Measurements from ENCODE around the gene UNC5B. TPM values are rescaled to one million over a fixed set of nuclear protein-coding genes. Genes with fewer than 3 reads are reported as not detected.

The UNC5B gene
- total RNA-seq, 1 donor from 2014 or later: 3.7 TPM

DNA sequence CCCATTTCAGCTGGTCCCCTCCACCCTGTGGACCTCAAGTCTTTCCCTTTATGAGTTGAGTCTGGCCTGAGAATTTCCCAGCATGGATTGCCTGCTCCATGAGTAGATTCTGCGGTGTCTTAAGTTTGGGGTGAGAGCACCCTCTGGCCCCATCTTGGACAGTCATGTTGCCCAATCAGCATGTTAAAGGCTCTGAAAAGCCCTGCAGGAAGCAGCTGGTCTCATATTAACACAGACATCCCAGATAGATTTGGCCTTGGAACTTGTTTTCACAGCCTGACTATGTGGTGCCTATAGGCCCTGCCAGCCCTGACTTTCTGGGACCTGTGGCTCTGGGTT is 91.2 kb downstream of the UNC5B start:
- peaks cover 10% of the 10 kb centered on the region for H3K4me1 Mint-ChIP-seq (ENCODE audit: low read depth)
- no peaks in the 10 kb centered on the region for H3K36me3 Mint-ChIP-seq (ENCODE audit: insufficient read depth)
- no peak overlapping the region for H3K27ac Mint-ChIP-seq
- TF ChIP-seq CTCF (IDR thresholded peaks at IDR 0.05; ENCODE audit: unreplicated experiment): peak; percentile 0
- no peaks in the 10 kb centered on the region for H3K9me3 Mint-ChIP-seq (ENCODE audit: low read depth)
- DNase-seq (ENCODE audit: low spot score, unreplicated experiment): no peak
- H3K4me3 Mint-ChIP-seq (ENCODE audit: low read depth): no peak overlapping the region
- no peaks in the 10 kb centered on the region for H3K27me3 Mint-ChIP-seq

- DNase-seq (ENCODE audit: low spot score, unreplicated experiment): no peak
- Mint-ChIP-seq H3K4me3 (ENCODE audit: low read depth) (no peak overlapping the region), H3K4me1 (ENCODE audit: low read depth) (peaks cover 13% of the 10 kb centered on the region), H3K27ac (no peak overlapping the region), H3K27me3 (peaks cover 3% of the 10 kb centered on the region), H3K36me3 (ENCODE audit: insufficient read depth) (no peaks in the 10 kb centered on the region), H3K9me3 (ENCODE audit: low read depth) (no peaks in the 10 kb centered on the region)
- TF ChIP-seq CTCF (IDR thresholded peaks at IDR 0.05; ENCODE audit: unreplicated experiment): no peak
These were observed 92.5 kb downstream of the UNC5B start for GRCh38 chr10:71304914-71305313.

DNA sequence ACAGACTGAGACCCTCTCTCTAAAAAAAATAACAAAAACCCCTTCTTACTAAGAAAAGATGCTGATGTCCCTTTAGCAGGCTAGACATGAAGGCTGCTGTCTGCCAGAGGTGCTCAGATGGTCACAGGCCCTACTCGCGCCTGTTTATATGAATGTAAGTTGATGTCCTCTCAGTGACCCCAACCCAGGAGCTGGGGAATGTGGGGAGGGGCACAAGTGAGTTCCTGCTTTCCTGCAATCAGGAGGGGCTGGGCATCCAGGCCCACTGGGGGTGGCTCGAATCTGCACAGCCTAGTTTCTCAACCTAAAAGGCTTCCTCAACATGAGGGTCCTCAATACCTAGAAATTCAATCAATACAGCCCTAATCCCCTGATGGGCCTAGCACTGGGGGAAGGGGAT is 94.6 kb downstream of the UNC5B start:
- no peak for DNase-seq (ENCODE audit: low spot score, unreplicated experiment)
- Mint-ChIP-seq H3K36me3 (ENCODE audit: insufficient read depth) (no peaks in the 10 kb centered on the region), H3K27me3 (peaks cover 8% of the 10 kb centered on the region), H3K9me3 (ENCODE audit: low read depth) (no peaks in the 10 kb centered on the region), H3K27ac (no peak overlapping the region), H3K4me3 (ENCODE audit: low read depth) (no peak overlapping the region), H3K4me1 (ENCODE audit: low read depth) (peaks cover 20% of the 10 kb centered on the region)
- TF ChIP-seq CTCF (IDR thresholded peaks at IDR 0.05; ENCODE audit: unreplicated experiment): no peak

DNA sequence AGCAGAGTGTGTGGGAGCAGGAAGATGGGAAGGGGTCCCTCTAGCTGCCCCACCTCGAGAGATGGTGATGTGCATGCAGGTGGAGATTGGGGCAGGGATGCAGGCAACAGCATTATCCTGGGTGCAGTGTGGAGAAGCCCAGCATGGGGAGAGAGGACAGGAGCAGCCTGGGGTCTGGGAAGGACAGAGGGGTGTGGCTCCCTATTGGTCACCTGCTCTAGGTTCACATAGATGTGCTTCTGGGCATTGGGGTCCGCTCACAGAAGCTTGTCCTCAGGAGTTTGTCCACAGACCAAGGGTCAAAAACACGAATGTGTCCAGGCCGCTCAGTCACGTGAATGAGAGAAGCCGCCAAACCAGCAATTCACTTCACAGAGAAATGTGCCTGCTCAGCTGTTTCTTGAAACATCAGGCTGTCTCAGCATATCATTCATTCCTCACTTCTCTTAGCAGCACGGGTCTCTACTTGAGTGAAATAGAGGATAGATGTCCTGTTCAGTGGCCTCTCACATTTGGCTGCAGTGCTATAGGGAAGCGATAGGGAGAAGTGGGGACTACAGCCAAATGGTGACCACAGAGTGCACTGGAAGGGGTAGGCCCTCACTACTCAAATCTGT is 95.2 kb downstream of the UNC5B start:
- Mint-ChIP-seq H3K4me3 (ENCODE audit: low read depth) (no peak overlapping the region), H3K27ac (no peak overlapping the region), H3K9me3 (ENCODE audit: low read depth) (no peaks in the 10 kb centered on the region), H3K27me3 (peaks cover 8% of the 10 kb centered on the region), H3K4me1 (ENCODE audit: low read depth) (peaks cover 20% of the 10 kb centered on the region), H3K36me3 (ENCODE audit: insufficient read depth) (no peaks in the 10 kb centered on the region)
- TF ChIP-seq CTCF (IDR thresholded peaks at IDR 0.05; ENCODE audit: unreplicated experiment): no peak
- DNase-seq (ENCODE audit: low spot score, unreplicated experiment): no peak

- Mint-ChIP-seq H3K4me1 (ENCODE audit: low read depth) (peaks cover 20% of the 10 kb centered on the region), H3K27me3 (peaks cover 15% of the 10 kb centered on the region), H3K27ac (no peak overlapping the region)
These were observed 95.9 kb downstream of the UNC5B start for GRCh38 chr10:71308244-71308643.

More at GRCh38 chr10:71308244-71308643, 95.9 kb downstream of the UNC5B start:
- no peak for DNase-seq (ENCODE audit: low spot score, unreplicated experiment)
- no peak overlapping the region for H3K4me3 Mint-ChIP-seq (ENCODE audit: low read depth)
- H3K36me3 Mint-ChIP-seq (ENCODE audit: insufficient read depth): no peaks in the 10 kb centered on the region
- no peak for TF ChIP-seq CTCF (IDR thresholded peaks at IDR 0.05; ENCODE audit: unreplicated experiment)
- no peaks in the 10 kb centered on the region for H3K9me3 Mint-ChIP-seq (ENCODE audit: low read depth)
